PC-3 (cell line): ENCODE results near the gene CCDC183. TPM values are rescaled to one million over a fixed set of nuclear protein-coding genes. Genes with fewer than 3 reads are reported as not detected.
"Not testable (repeated sequence)": the region's sequence is repeated elsewhere in the genome, so short reads cannot be mapped to it uniquely, and the experiment has no call there.

Source experiments
- ATAC-seq: fragments of 200-7000 bp; cut with Tn5 transposase; 2 replicates; pipeline ENCODE4 v1.9.1; 2020; ENCODE audit warnings: mild to moderate bottlenecking, moderate library complexity
- BruUV-seq: library from RNA; stranded (reverse); fragments of 400-500 nt; replicated peaks from 2 replicates; lab custom pipeline; 2021; lab: Mats Ljungman, UMichigan
- CTCF ChIA-PET: fragments of 300-600 bp; sonication (Branson Sonifier 250); formaldehyde crosslinking; loops from one replicate; lab custom pipeline; 2022; ENCODE audit warnings: antibody characterized with exemption; lab: Charles Lee
- POLR2A ChIA-PET: fragments of 300-600 bp; sonication (Branson Sonifier 250); formaldehyde crosslinking; loops from one replicate; lab custom pipeline; 2022; ENCODE audit warnings: antibody characterized with exemption; ENCODE audit not compliant: unreplicated experiment; lab: Charles Lee
- DNase-seq: peaks from one replicate; pipeline ENCODE4 v3.0.0-alpha.2; 2015
- H2AFZ ChIP-seq: fragments of 300-600 bp; sonication (generic); 2 replicates; pipeline ENCODE4 v1.6.0; 2016; ENCODE audit warnings: antibody characterized with exemption, low read length
- H3F3A ChIP-seq: fragments of 300-600 bp; sonication (generic); one replicate; pipeline ENCODE4 v1.6.0; 2017; ENCODE audit warnings: antibody characterized with exemption, low read length, control low read depth, mild to moderate bottlenecking; ENCODE audit not compliant: unreplicated experiment
- H3K27ac ChIP-seq: fragments of 300-600 bp; sonication (generic); 2 replicates; pipeline ENCODE4 v1.5.1; 2016; ENCODE audit warnings: mild to moderate bottlenecking, low read length
- H3K27me3 ChIP-seq: fragments of 300-600 bp; sonication (generic); 2 replicates; pipeline ENCODE4 v1.6.1; 2016; ENCODE audit warnings: low read length, mixed read lengths
- H3K36me3 ChIP-seq: fragments of 300-600 bp; sonication (generic); 2 replicates; pipeline ENCODE4 v1.6.1; 2016; ENCODE audit warnings: low read depth, mixed run types, low read length, mixed read lengths
- H3K4me1 ChIP-seq: fragments of 300-600 bp; sonication (generic); 2 replicates; pipeline ENCODE4 v1.5.1; 2016; ENCODE audit warnings: low read length; ENCODE audit not compliant: insufficient read depth
- H3K4me2 ChIP-seq: fragments of 300-600 bp; sonication (generic); 2 replicates; pipeline ENCODE4 v1.6.0; 2016; ENCODE audit warnings: low read length
- H3K4me3 ChIP-seq: fragments of 300-600 bp; sonication (generic); 2 replicates; pipeline ENCODE4 v1.5.1; 2016; ENCODE audit warnings: mild to moderate bottlenecking, low read length, mixed read lengths
- H3K79me2 ChIP-seq: fragments of 300-600 bp; sonication (generic); 2 replicates; pipeline ENCODE4 v1.6.1; 2017; ENCODE audit warnings: low read length, mixed read lengths
- H3K9ac ChIP-seq: fragments of 300-600 bp; sonication (generic); 2 replicates; pipeline ENCODE4 v1.6.0; 2016; ENCODE audit warnings: mild to moderate bottlenecking, low read length
- H3K9me2 ChIP-seq: fragments of 300-600 bp; sonication (generic); replicated peaks from 2 replicates; pipeline ENCODE4 v1.6.1; 2016; ENCODE audit warnings: mixed run types, low read length, mixed read lengths
- H3K9me3 ChIP-seq: fragments of 300-600 bp; sonication (generic); 2 replicates; pipeline ENCODE4 v1.6.1; 2016; ENCODE audit warnings: low read length, mixed read lengths
- H4K20me1 ChIP-seq: fragments of 300-600 bp; sonication (generic); 2 replicates; pipeline ENCODE4 v1.6.1; 2016; ENCODE audit warnings: low read length, mixed read lengths
- CTCF ChIP-seq: fragments of 300-600 bp; sonication (generic); conservative IDR thresholded peaks from 2 replicates; pipeline ENCODE4 v1.5.1; 2017; ENCODE audit warnings: antibody characterized with exemption, low read depth, mild to moderate bottlenecking, low read length
- EZH2 ChIP-seq: fragments of 300-600 bp; sonication (generic); IDR thresholded peaks from one replicate; pipeline ENCODE4 v1.6.1; 2017; ENCODE audit warnings: antibody characterized with exemption, mild to moderate bottlenecking, low read length; ENCODE audit not compliant: unreplicated experiment
- EZH2phosphoT487 ChIP-seq: fragments of 300-600 bp; sonication (generic); IDR thresholded peaks from 2 replicates; pipeline ENCODE4 v1.6.1; 2018; ENCODE audit warnings: mild to moderate bottlenecking, antibody characterized with exemption, low read length, borderline replicate concordance
- intact Hi-C: fragments of 100-400 bp; cut with micrococcal nuclease; formaldehyde crosslinking; loops from 2 replicates; pipeline ENCODE4 v1.9.0; 2023
- total RNA-seq: library from RNA; depleted of rRNA; stranded (reverse); fragments of >200 nt; gene quantifications from 2 replicates; pipeline ENCODE4 v1.2.3, GENCODE V29; 2014

Gene CCDC183
- total RNA-seq, 1 experiment from 2014 or later: 0.87 TPM

- no TSS peak for BruUV-seq
- no peaks in the 10 kb centered on the region; the same call in 1 of the 2 replicates for H3K27me3 ChIP-seq
These were observed 31.7 kb upstream of the CCDC183 start, which contains the start of gene LCN15 for GRCh38 chr9:136764301-136764891. Gene LCN15, minus strand, starts transcription at chr9:136764518. Its CDS starts 30 bp downstream, at chr9:136764488.

GRCh38 chr9:136765041-136765440 is 31.1 kb upstream of the CCDC183 start:
- POLR2A ChIA-PET: no interaction called here
- ATAC-seq: no peak
- no peak overlapping the region for H3K9ac ChIP-seq
- CTCF ChIA-PET: no interaction called here
- no peak for DNase-seq
- no peaks in the 10 kb centered on the region for H4K20me1 ChIP-seq
- H3K36me3 ChIP-seq: no peaks in the 10 kb centered on the region
- no peaks in the 10 kb centered on the region for H3K9me3 ChIP-seq
- no peak overlapping the region for H3K4me3 ChIP-seq
- no peak overlapping the region for H3K27ac ChIP-seq
- no TSS peak for BruUV-seq
- no peaks in the 10 kb centered on the region; the same call in 1 of the 2 replicates for H3K27me3 ChIP-seq
- H3F3A ChIP-seq: no peaks in the 10 kb centered on the region
- TF ChIP-seq EZH2phosphoT487: no peak
- TF ChIP-seq EZH2: no peak
- TF ChIP-seq CTCF: no peak
- no peak overlapping the region for H3K4me2 ChIP-seq
- H2AFZ ChIP-seq: no peak overlapping the region
- peaks cover 3% of the 10 kb centered on the region; the same call in 1 of the 2 replicates for H3K4me1 ChIP-seq
- no peaks in the 10 kb centered on the region for H3K79me2 ChIP-seq
- intact Hi-C loops: no loop called here
- H3K9me2 ChIP-seq: no peaks in the 10 kb centered on the region

More at GRCh38 chr9:136764301-136764891, 31.7 kb upstream of the CCDC183 start, which contains the start of gene LCN15:
- Histone ChIP-seq H3K4me3 (no peak within 1 kb of the TSS), H3K27ac (no peak within 1 kb of the TSS), H3K4me2 (no peak within 1 kb of the TSS), H3K9me3 (no peaks in the 10 kb centered on the region), H3K9me2 (no peaks in the 10 kb centered on the region), H3K4me1 (peaks cover 3% of the 10 kb centered on the region; the same call in 1 of the 2 replicates), H3F3A (no peaks in the 10 kb centered on the region), H4K20me1 (no peaks in the 10 kb centered on the region), H3K9ac (no peak within 1 kb of the TSS), H3K36me3 (no peaks in the 10 kb centered on the region), H3K79me2 (no peaks in the 10 kb centered on the region), H2AFZ (no peak within 1 kb of the TSS)
- no peak for TF ChIP-seq CTCF
- TF ChIP-seq EZH2: no peak
- no peak for TF ChIP-seq EZH2phosphoT487
- ChIA-PET POLR2A (no interaction called here), CTCF (no interaction called here)
- DNase-seq (no peak), ATAC-seq (no peak)
- intact Hi-C loops: no loop called here

GRCh38 chr9:136765745-136766409 is 30.3 kb upstream of the CCDC183 start:
- H2AFZ ChIP-seq, H3K4me2 ChIP-seq, H3K4me3 ChIP-seq, H3K79me2 ChIP-seq, H3K27me3 ChIP-seq, H3K9me3 ChIP-seq, H3K9ac ChIP-seq, CTCF ChIA-PET, H3F3A ChIP-seq, BruUV-seq, DNase-seq, POLR2A ChIA-PET, H3K4me1 ChIP-seq, H3K27ac ChIP-seq, H4K20me1 ChIP-seq, H3K9me2 ChIP-seq, ATAC-seq, H3K36me3 ChIP-seq: not testable (repeated sequence)
- intact Hi-C loops: loop anchor here (2.0 kb wide), 1 partner anchor 19 kb away; no protein-coding TSS in a partner anchor
